Tibial nerve (tissue), 4 donors: ENCODE results near the gene LANCL2. TPM values are rescaled to one million over a fixed set of nuclear protein-coding genes. Genes with fewer than 3 reads are reported as not detected.
"Not testable (repeated sequence)": the region's sequence is repeated elsewhere in the genome, so short reads cannot be mapped to it uniquely, and the experiment has no call there.

Experiments
- DNase-seq, 2 donors: peaks; one replicate each; pipeline ENCODE4 v3.0.0-alpha.2; 2019; ENCODE audit warnings: low spot score in 2 of 2
- H3K27ac ChIP-seq, 4 donors: fragments of 200-600 bp; sonication (generic) in 3 of 4; one replicate each; pipeline ENCODE4 v1.5.1; 2017 to 2019; ENCODE audit warnings: mild to moderate bottlenecking in 1 of 4
- H3K27me3 ChIP-seq, 2 donors: fragments of 200-600 bp; sonication (generic) in 1 of 2; one replicate each; pipeline versions ENCODE4 v1.5.1 to v1.6.0; 2017 to 2019
- H3K36me3 ChIP-seq, 3 donors: fragments of 200-600 bp; sonication (generic); one replicate each; pipeline ENCODE4 v1.5.1; 2018 to 2019
- H3K4me1 ChIP-seq, 4 donors: fragments of 200-600 bp; sonication (generic) in 3 of 4; one replicate each; pipeline ENCODE4 v1.5.1; 2017 to 2019
- H3K4me3 ChIP-seq, 4 donors: fragments of 200-600 bp; sonication (generic) in 3 of 4; one replicate each; pipeline ENCODE4 v1.5.1; 2017 to 2019; ENCODE audit warnings: mild to moderate bottlenecking in 1 of 4, moderate library complexity in 1 of 4
- H3K9me3 ChIP-seq, 4 donors: fragments of 200-600 bp; sonication (generic) in 3 of 4; one replicate each; pipeline ENCODE4 v1.5.1; 2017 to 2019
- EP300 ChIP-seq, 2 donors: sonication (generic); formaldehyde crosslinking; IDR thresholded peaks; one replicate each; pipeline ENCODE4 v1.6.1; 2017; ENCODE audit warnings: antibody characterized with exemption in 2 of 2, mild to moderate bottlenecking in 1 of 2
- POLR2A ChIP-seq, 2 donors: fragments of 450-650 bp; IDR thresholded peaks; one replicate each; pipeline ENCODE4 v1.6.1; 2017; ENCODE audit warnings: antibody characterized with exemption in 2 of 2, mild to moderate bottlenecking in 2 of 2, moderate library complexity in 2 of 2
- WGBS, 2 donors: methylation state at CpG; one replicate each; pipeline ENCODE4 v1.1.5; 2018; 5-methylcytosine and 5-hydroxymethylcytosine counted together
- total RNA-seq, 4 donors: library from RNA; depleted of rRNA; stranded (reverse); fragments of >200 nt; gene quantifications; one replicate each; pipeline ENCODE4 v1.1.0, GENCODE V29; 2016
- TF ChIP-seq, protein P1 (sequence below), 5 experiments: fragments of 200-600 bp in 3 of 5; fragments of 450-650 bp in 2 of 5; sonication (generic) in 3 of 5; IDR thresholded peaks; one replicate each; pipeline ENCODE4 v1.5.1; 2016 to 2019; ENCODE audit warnings: antibody characterized with exemption in 5 of 5, mild to moderate bottlenecking in 3 of 5, moderate library complexity in 2 of 5

LANCL2 gene
- total RNA-seq, 4 donors from 2014 or later: 6.6 to 17.9 (median 12.6) TPM

GRCh38 chr7:55469271-55469681 lies 104.1 kb downstream of the LANCL2 start:
- H3K9me3 ChIP-seq: no peaks in the 10 kb centered on the region
- H3K36me3 ChIP-seq: peaks cover 2 to 82% (median 7%) of the 10 kb centered on the region in 3 donors
- TF ChIP-seq EP300 (IDR thresholded peaks at IDR 0.05) (no peak), POLR2A (IDR thresholded peaks at IDR 0.05) (no peak)
- TF ChIP-seq, protein P1, sequence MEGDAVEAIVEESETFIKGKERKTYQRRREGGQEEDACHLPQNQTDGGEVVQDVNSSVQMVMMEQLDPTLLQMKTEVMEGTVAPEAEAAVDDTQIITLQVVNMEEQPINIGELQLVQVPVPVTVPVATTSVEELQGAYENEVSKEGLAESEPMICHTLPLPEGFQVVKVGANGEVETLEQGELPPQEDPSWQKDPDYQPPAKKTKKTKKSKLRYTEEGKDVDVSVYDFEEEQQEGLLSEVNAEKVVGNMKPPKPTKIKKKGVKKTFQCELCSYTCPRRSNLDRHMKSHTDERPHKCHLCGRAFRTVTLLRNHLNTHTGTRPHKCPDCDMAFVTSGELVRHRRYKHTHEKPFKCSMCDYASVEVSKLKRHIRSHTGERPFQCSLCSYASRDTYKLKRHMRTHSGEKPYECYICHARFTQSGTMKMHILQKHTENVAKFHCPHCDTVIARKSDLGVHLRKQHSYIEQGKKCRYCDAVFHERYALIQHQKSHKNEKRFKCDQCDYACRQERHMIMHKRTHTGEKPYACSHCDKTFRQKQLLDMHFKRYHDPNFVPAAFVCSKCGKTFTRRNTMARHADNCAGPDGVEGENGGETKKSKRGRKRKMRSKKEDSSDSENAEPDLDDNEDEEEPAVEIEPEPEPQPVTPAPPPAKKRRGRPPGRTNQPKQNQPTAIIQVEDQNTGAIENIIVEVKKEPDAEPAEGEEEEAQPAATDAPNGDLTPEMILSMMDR (IDR thresholded peaks at IDR 0.05): no peak
- no peaks in the 10 kb centered on the region for H3K27me3 ChIP-seq
- H3K27ac ChIP-seq: peak overlapping the region in 1 of 4 donors; percentile 15
- H3K4me3 ChIP-seq: no peak overlapping the region
- DNase-seq: no peak
- peaks cover 0 to 8% (median 0%) of the 10 kb centered on the region in 4 donors for H3K4me1 ChIP-seq
- WGBS, 2 donors: 66 to 71% methylated on average over 2 of the region's 2 CpGs

GRCh38 chr7:55469721-55470120 lies 104.6 kb downstream of the LANCL2 start:
- Histone ChIP-seq H3K4me1 (peaks cover 0 to 8% (median 0%) of the 10 kb centered on the region in 4 donors), H3K27ac (peak overlapping the region in 1 of 4 donors; percentile 15), H3K9me3 (no peaks in the 10 kb centered on the region), H3K27me3 (no peaks in the 10 kb centered on the region), H3K36me3 (peaks cover 2 to 82% (median 4%) of the 10 kb centered on the region in 3 donors), H3K4me3 (no peak overlapping the region)
- 53 to 66% methylated on average over 3 of the region's 3 CpGs for WGBS, 2 donors
- DNase-seq: no peak
- TF ChIP-seq, protein P1 (IDR thresholded peaks at IDR 0.05): no peak
- no peak for TF ChIP-seq EP300 (IDR thresholded peaks at IDR 0.05)
- TF ChIP-seq POLR2A (IDR thresholded peaks at IDR 0.05): no peak

DNA sequence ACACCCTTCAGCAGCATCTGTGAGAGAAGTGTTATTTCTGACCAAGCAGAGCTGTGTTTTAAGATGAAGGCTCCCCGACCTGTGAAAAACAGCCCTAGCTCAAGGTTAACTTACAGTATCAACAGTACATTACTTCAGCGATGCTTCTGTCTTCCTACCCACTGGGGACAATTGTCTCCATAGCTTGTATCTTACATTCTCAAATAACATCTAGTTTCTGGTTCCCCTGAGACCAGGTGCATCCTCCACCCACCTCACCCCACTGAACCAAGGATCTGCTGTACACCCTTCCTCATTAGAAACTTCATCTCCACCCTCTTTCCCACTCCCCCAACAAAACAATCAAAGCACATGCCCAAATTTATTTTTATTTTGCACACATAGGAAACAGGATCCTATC lies 105.1 kb downstream of the LANCL2 start:
- Histone ChIP-seq H3K9me3 (no peaks in the 10 kb centered on the region), H3K27ac (peak overlapping the region in 1 of 4 donors; percentile 15), H3K4me3 (no peak overlapping the region), H3K27me3 (no peaks in the 10 kb centered on the region), H3K4me1 (peaks cover 0 to 8% (median 0%) of the 10 kb centered on the region in 4 donors), H3K36me3 (peaks cover 0 to 82% (median 2%) of the 10 kb centered on the region in 3 donors)
- 81 to 88% methylated on average over 2 of the region's 2 CpGs for WGBS, 2 donors
- TF ChIP-seq EP300 (IDR thresholded peaks at IDR 0.05) (no peak), POLR2A (IDR thresholded peaks at IDR 0.05) (no peak)
- TF ChIP-seq, protein P1 (IDR thresholded peaks at IDR 0.05): no peak
- DNase-seq: no peak

DNA sequence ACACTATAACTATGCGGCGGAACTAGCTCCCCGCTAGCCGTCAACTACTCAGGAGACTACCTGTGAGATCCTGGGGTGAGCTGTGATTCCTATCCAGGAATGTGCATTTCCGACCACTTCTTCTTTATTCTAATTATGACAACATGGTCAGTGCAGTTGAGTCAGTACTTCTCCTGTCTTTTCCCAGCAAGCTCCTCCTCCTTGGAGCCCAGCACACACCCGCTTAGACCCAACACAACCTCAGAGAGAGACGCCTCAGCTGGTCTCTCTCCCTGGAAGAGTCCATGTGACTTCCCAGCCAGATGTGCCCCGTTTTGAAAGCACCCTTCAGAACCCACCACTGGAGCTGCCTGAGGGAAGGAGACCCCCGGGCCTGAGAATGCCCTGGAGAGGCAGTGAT lies 106.5 kb downstream of the LANCL2 start:
- not testable (repeated sequence) for H3K4me1 ChIP-seq, H3K27me3 ChIP-seq, DNase-seq, H3K27ac ChIP-seq, H3K4me3 ChIP-seq, H3K9me3 ChIP-seq
- H3K36me3 ChIP-seq: peaks cover 0 to 75% (median 2%) of the 10 kb centered on the region in 3 donors
- WGBS, 2 donors: 73 to 90% methylated on average over 2 of the region's 9 CpGs

GRCh38 chr7:55472406-55472805 lies 107.3 kb downstream of the LANCL2 start:
- not testable (repeated sequence) for DNase-seq, H3K27me3 ChIP-seq, H3K4me3 ChIP-seq, H3K4me1 ChIP-seq, H3K9me3 ChIP-seq, H3K27ac ChIP-seq
- H3K36me3 ChIP-seq: peaks cover 0 to 75% (median 2%) of the 10 kb centered on the region in 3 donors
- no CpG with 5 or more reads among the region's 14 CpGs for WGBS, 2 donors

DNA sequence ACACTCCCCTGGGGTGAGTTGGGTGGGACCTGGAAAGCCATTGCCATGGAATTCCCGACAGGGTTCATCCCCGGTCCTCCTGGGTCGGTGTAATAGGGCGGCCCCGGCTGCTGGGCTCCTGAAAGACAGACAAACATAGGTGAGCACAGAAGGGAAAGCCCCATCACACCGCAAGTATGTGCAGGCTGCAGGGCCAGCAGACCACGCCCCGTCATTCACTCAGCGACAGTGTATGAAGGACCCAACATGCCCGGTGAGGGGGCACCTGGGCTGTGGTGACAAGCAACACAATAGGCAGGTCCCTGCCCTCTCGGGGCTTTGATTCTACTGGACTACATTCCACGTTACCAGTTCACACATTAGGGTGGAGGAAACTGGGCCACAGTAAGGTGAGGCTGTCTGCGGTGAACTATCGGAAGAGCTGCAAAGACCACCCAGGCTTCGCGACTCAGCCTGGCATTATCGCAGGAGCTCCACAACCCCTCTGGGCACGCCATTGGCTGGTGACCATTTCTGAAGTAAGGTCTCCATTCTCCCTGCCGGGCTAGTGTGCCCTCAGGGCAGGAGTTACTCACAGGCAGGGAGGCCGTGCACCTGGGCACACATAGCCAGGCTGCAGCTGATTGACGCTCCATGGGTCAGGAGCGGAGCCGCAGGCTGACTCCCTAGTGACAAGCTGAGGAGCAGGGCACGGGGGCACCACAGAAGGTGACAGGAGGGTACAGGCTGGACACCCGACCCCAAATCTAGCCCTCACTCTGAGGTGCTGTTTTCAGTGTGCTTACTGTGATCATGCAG lies 108.0 kb downstream of the LANCL2 start:
- no peak overlapping the region for H3K27ac ChIP-seq
- TF ChIP-seq, protein P1 (IDR thresholded peaks at IDR 0.05): no peak
- no peak for TF ChIP-seq POLR2A (IDR thresholded peaks at IDR 0.05)
- TF ChIP-seq EP300 (IDR thresholded peaks at IDR 0.05): no peak
- H3K4me3 ChIP-seq: no peak overlapping the region
- no peaks in the 10 kb centered on the region for H3K27me3 ChIP-seq
- no peaks in the 10 kb centered on the region for H3K9me3 ChIP-seq
- peaks cover 0 to 69% (median 2%) of the 10 kb centered on the region in 3 donors for H3K36me3 ChIP-seq
- peaks cover 0 to 8% (median 0%) of the 10 kb centered on the region in 4 donors for H3K4me1 ChIP-seq
- WGBS, 2 donors: 93 to 94% methylated on average over 19 to 24 of the region's 25 CpGs
- DNase-seq: no peak
